ENCODE results near the gene C16orf46.

C16orf46 gene

DNA sequence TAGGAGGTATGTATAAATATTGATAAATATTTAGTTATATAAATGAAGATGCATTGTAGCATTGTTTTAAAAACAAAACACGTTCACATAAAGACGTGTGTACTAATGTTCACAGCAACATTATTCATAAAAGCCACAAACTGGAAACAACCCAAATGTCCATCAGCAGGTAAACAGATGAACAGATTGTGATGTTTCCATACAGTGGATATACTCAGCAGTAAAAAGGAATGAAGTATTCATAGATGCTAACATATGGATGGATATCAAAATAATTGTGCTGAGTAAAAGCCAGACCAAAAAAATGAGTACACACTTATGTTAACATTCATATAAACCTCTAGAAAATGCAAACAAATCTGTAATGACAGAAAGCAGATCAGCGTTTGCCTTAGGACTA lies 64.1 kb downstream of the C16orf46 start:
- DNase-seq = no peak
